Muscle layer of duodenum (tissue), 2 donors: ENCODE data around the gene ZIC1.

ENCODE experiments used
- H3K27ac ChIP-seq: one replicate; pipeline ENCODE4 v1.7.0; 2013; ENCODE audit warnings: mild to moderate bottlenecking, low read length
- H3K27me3 ChIP-seq: one replicate; pipeline ENCODE4 v1.7.0; 2013; ENCODE audit warnings: low read depth, mild to moderate bottlenecking, control low read depth, low read length
- H3K36me3 ChIP-seq, 2 donors: one replicate each; pipeline ENCODE4 v1.7.0; 2013; ENCODE audit warnings: low read length in 2 of 2, control low read depth in 1 of 2, mild to moderate bottlenecking in 1 of 2; ENCODE audit not compliant: insufficient read depth in 2 of 2, control insufficient read depth in 1 of 2
- H3K4me1 ChIP-seq, 2 donors: one replicate each; pipeline ENCODE4 v1.7.0; 2013; ENCODE audit warnings: low read length in 2 of 2, mild to moderate bottlenecking in 2 of 2, control low read depth in 1 of 2, moderate library complexity in 1 of 2; ENCODE audit not compliant: insufficient read depth in 2 of 2, control insufficient read depth in 1 of 2
- H3K4me3 ChIP-seq, 2 donors: one replicate each; pipeline ENCODE4 v1.7.0; 2013; ENCODE audit warnings: low read length in 2 of 2, low read depth in 1 of 2, mild to moderate bottlenecking in 1 of 2
- H3K9me3 ChIP-seq, 2 donors: one replicate each; pipeline ENCODE4 v1.7.0; 2013; ENCODE audit warnings: low read length in 2 of 2, control low read depth in 1 of 2, mild to moderate bottlenecking in 1 of 2; ENCODE audit not compliant: control insufficient read depth in 1 of 2
- donor health status: healthy.

ZIC1 gene

GRCh38 chr3:147409143-147410115 is at the start of gene ZIC1:
Gene ZIC1, plus strand, starts transcription at chr3:147409365. Its CDS starts 748 bp downstream, at chr3:147410113.
- no peak within 1 kb of the TSS for H3K27ac ChIP-seq
- H3K4me3 ChIP-seq: peak within 1 kb of the TSS in 1 of 2 donors; percentile 56
- peaks cover 5 to 51% of the 10 kb centered on the region in 2 donors for H3K4me1 ChIP-seq
- peaks cover 88% of the 10 kb centered on the region for H3K27me3 ChIP-seq
- H3K9me3 ChIP-seq: peaks cover 4 to 7% of the 10 kb centered on the region in 2 donors
- no peaks in the 10 kb centered on the region for H3K36me3 ChIP-seq

GRCh38 chr3:147360051-147360439 is 49.1 kb upstream of the ZIC1 start:
- H3K4me3 ChIP-seq: no peak overlapping the region
- no peak overlapping the region for H3K27ac ChIP-seq
- peaks cover 0 to 5% of the 10 kb centered on the region in 2 donors for H3K4me1 ChIP-seq
- no peaks in the 10 kb centered on the region for H3K9me3 ChIP-seq
- peaks cover 65% of the 10 kb centered on the region for H3K27me3 ChIP-seq
- H3K36me3 ChIP-seq: no peaks in the 10 kb centered on the region

GRCh38 chr3:147360646-147361453 is 48.3 kb upstream of the ZIC1 start:
- H3K36me3 ChIP-seq: no peaks in the 10 kb centered on the region
- peaks cover 59% of the 10 kb centered on the region for H3K27me3 ChIP-seq
- H3K9me3 ChIP-seq: no peaks in the 10 kb centered on the region
- H3K4me3 ChIP-seq: no peak overlapping the region
- H3K27ac ChIP-seq: no peak overlapping the region
- H3K4me1 ChIP-seq: peaks cover 0 to 5% of the 10 kb centered on the region in 2 donors

- Histone ChIP-seq H3K9me3 (no peaks in the 10 kb centered on the region), H3K27me3 (peaks cover 50% of the 10 kb centered on the region), H3K36me3 (no peaks in the 10 kb centered on the region), H3K4me1 (peaks cover 0 to 5% of the 10 kb centered on the region in 2 donors), H3K4me3 (no peak overlapping the region), H3K27ac (no peak overlapping the region)
Measured at GRCh38 chr3:147361454-147362420, 47.4 kb upstream of the ZIC1 start.

GRCh38 chr3:147364771-147365170 is 44.4 kb upstream of the ZIC1 start:
- Histone ChIP-seq H3K4me3 (no peak overlapping the region), H3K36me3 (no peaks in the 10 kb centered on the region), H3K9me3 (no peaks in the 10 kb centered on the region), H3K4me1 (peaks cover 0 to 4% of the 10 kb centered on the region in 2 donors), H3K27me3 (peaks cover 44% of the 10 kb centered on the region), H3K27ac (no peak overlapping the region)

- no peak overlapping the region for H3K4me3 ChIP-seq
- H3K4me1 ChIP-seq: peaks cover 0 to 5% of the 10 kb centered on the region in 2 donors
- no peaks in the 10 kb centered on the region for H3K36me3 ChIP-seq
- no peak overlapping the region for H3K27ac ChIP-seq
- H3K27me3 ChIP-seq: peaks cover 39% of the 10 kb centered on the region
- no peaks in the 10 kb centered on the region for H3K9me3 ChIP-seq
Measured at GRCh38 chr3:147365196-147366115, 43.7 kb upstream of the ZIC1 start.

- Histone ChIP-seq H3K36me3 (no peaks in the 10 kb centered on the region), H3K27ac (no peak overlapping the region), H3K27me3 (peaks cover 43% of the 10 kb centered on the region), H3K9me3 (no peaks in the 10 kb centered on the region), H3K4me3 (no peak overlapping the region), H3K4me1 (peaks cover 0 to 5% of the 10 kb centered on the region in 2 donors)
Measured at GRCh38 chr3:147367676-147368075, 41.5 kb upstream of the ZIC1 start.

- Histone ChIP-seq H3K27ac (no peak overlapping the region), H3K9me3 (peaks cover 0 to under 1% of the 10 kb centered on the region in 2 donors), H3K4me3 (no peak overlapping the region), H3K27me3 (peaks cover 47% of the 10 kb centered on the region), H3K36me3 (no peaks in the 10 kb centered on the region), H3K4me1 (peaks cover 0 to 5% of the 10 kb centered on the region in 2 donors)
Measured at GRCh38 chr3:147368151-147368550, 41.0 kb upstream of the ZIC1 start.

GRCh38 chr3:147368561-147369221 is 40.5 kb upstream of the ZIC1 start:
- Histone ChIP-seq H3K36me3 (no peaks in the 10 kb centered on the region), H3K9me3 (peaks cover 0 to 4% of the 10 kb centered on the region in 2 donors), H3K27me3 (peaks cover 49% of the 10 kb centered on the region), H3K4me3 (no peak overlapping the region), H3K4me1 (peaks cover 0 to 5% of the 10 kb centered on the region in 2 donors), H3K27ac (no peak overlapping the region)
